GM12878 (cell line): ENCODE data around the gene FHL3. TPM values are rescaled to one million over a fixed set of nuclear protein-coding genes. Genes with fewer than 3 reads are reported as not detected.

Source experiments
- ASH2L ChIP-seq: fragments of 300-600, 200-600 bp; sonication (generic); IDR thresholded peaks from 2 replicates; pipeline ENCODE4 v1.6.1; 2017; ENCODE audit warnings: low read depth, mild to moderate bottlenecking, borderline replicate concordance
- CTCF ChIP-seq, 3 experiments: IDR thresholded peaks in 2 of 3; conservative IDR thresholded peaks in 1 of 3; 2 replicates each; pipeline ENCODE4 v1.5.1; 2011; ENCODE audit warnings: low read depth in 3 of 3, low read length in 3 of 3, mild to moderate bottlenecking in 3 of 3, control low read depth in 2 of 3, moderate library complexity in 2 of 3, inconsistent platforms in 1 of 3, mixed read lengths in 1 of 3; ENCODE audit not compliant: control insufficient read depth in 2 of 3, insufficient read depth in 1 of 3; ENCODE audit errors: extremely low read depth in 1 of 3
- GABPA ChIP-seq: IDR thresholded peaks from 2 replicates; pipeline ENCODE4 v1.6.1; 2014; ENCODE audit warnings: antibody characterized with exemption, low read depth, mild to moderate bottlenecking, inconsistent platforms
- PML ChIP-seq: IDR thresholded peaks from 2 replicates; pipeline ENCODE4 v1.6.1; 2012; ENCODE audit warnings: low read length, inconsistent platforms
- RFX5 ChIP-seq: IDR thresholded peaks from 2 replicates; pipeline ENCODE4 v1.6.1; 2011; ENCODE audit warnings: low read depth, low read length, improper control_type of control experiment
- ZBTB11 ChIP-seq: fragments of 450-650 bp; formaldehyde crosslinking; IDR thresholded peaks from 2 replicates; pipeline ENCODE4 v1.5.0; 2022; ENCODE audit warnings: mild to moderate bottlenecking, missing genetic modification characterization
- polyA plus RNA-seq, 11 experiments: library from polyadenylated mRNA; depleted of rRNA in 4 of 11; unstranded in 6 of 11; stranded (reverse) in 5 of 11; fragments of >200 nt; fragmentation: Nextera tagmentation in 4 of 11; fragmentation: Illumina TruSeq in 1 of 11; extraction: Ambion mirVana in 4 of 11; extraction: Trizol in 1 of 11; gene quantifications; 1 replicate in 1 of 11; 2 replicates in 10 of 11; pipeline versions ENCODE4 v1.2.1 to v1.2.3, GENCODE V29; 2011 to 2016; ENCODE audit warnings: inconsistent platforms in 2 of 11, missing spikeins in 2 of 11, low read depth in 1 of 11
- total RNA-seq, 4 experiments: library from RNA; depleted of rRNA in 3 of 4; stranded (reverse); fragments of >200 nt in 3 of 4; fragmentation: Illumina TruSeq in 1 of 4; extraction: Trizol in 1 of 4; gene quantifications; 2 replicates each; pipeline versions ENCODE4 v1.2.1 to v1.2.3, GENCODE V29; 2013 to 2021

FHL3 gene
- total and polyA plus RNA-seq, 10 of the 15 experiments (the other 5 are each of a cell fraction or from before 2014, with no cell fraction given) = 0.26 to 13.9 (median 7.9) TPM

GRCh38 chr1:38009088-38009840 lies 4.0 kb upstream of the FHL3 start (continued):
- TF ChIP-seq CTCF (IDR thresholded peaks at IDR 0.05 in 2 of 3, conservative IDR thresholded peaks at IDR 0.05 in 1 of 3; ENCODE audit: control insufficient read depth in 2 of 3, extremely low read depth in 1 of 3, insufficient read depth in 1 of 3, low read depth in 3 of 3, low read length in 3 of 3) = no peak
- no peak for TF ChIP-seq PML
- TF ChIP-seq ZBTB11 (CRISPR knock-in tag) = no peak
- TF ChIP-seq ASH2L = no peak
- no peak for TF ChIP-seq RFX5
- no peak for TF ChIP-seq GABPA
